GM19324 (cell line): ENCODE data around the gene COMMD1.
"Not testable (repeated sequence)": the region's sequence is repeated elsewhere in the genome, so short reads cannot be mapped to it uniquely, and the experiment has no call there.

Source experiments
- ATAC-seq: cut with Tn5 transposase; IDR thresholded peaks from one replicate; pipeline ENCODE4 v1.9.1; 2021; ENCODE audit warnings: mild to moderate bottlenecking, moderate library complexity; ENCODE audit not compliant: unreplicated experiment, low FRiP score

COMMD1 gene

DNA sequence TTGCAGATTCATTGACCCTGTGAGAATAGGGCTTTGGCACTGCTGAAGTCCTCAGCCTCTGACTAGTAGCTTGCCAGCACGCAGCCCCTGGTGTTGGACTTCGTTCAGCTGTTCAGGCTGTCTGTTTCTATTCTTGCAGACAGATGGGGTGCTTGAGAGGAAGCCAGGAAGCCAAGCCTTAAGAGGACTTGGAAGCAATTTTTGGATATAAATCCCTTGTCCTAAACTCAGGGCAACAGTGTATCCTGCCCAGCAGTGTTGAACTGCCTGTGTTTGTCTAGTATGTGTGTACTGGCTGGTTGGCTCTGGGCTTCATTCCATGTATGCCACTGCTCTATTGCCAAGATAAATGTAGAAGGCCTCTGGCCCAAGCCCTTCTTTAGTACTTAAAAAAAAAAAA, 108.6 kb downstream of the COMMD1 start:
- no peak for ATAC-seq

DNA sequence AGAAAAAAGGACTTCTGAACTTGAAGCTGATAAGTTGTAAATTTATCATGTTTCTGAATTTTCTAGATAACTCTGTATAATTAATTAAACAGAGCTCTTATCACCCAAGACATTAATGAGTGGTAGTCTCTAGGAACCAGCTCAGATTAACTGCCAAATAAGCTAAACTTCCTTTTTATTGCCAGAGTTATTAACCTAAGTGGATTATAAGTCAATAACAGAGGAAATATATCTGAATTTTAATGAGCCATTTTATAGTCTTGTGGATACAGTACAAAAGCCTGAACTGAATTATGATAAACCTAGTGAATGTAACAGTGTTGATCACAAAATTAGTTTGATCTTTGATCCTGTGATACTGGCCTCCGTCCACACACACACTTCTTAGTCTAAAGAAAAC, 111.5 kb downstream of the COMMD1 start:
- no peak for ATAC-seq

DNA sequence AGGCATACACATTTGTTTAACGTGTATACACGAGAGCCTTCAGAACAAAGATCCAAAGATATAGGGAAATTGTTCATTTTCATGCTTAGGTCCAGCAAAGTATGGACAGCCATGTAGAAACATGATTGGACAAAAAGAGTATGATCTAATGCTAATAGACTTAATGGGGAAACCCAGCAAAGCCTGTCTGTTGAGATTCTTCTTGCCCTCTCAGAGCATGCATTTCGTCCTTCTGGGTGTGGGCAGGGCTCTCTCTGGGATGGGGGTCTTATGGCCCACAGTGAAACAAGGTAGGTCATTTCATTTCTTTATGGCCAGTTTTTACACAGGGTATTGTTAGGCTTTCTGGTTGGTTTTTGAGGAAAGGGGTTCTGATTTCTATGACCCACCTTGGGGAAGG, 124.4 kb downstream of the COMMD1 start:
- no peak for ATAC-seq

DNA sequence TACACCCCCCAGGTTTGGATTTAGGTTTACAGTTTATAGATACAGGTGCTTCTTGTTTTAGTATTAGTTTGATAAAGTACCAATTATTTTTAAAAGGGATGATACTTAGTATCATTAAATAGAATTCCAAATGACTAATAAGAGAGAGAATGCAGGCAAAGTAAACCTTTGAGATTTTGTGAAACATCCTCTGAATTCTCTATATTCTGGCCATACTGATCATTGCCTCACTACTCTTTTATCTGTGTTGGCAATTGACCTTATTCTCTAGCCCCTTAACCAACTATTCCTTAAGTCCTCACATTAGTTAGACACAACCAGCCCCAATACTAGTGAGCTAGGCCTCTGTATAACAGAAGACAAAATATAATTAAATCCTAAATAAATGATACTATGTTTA, 125.4 kb downstream of the COMMD1 start:
- ATAC-seq = no peak

DNA sequence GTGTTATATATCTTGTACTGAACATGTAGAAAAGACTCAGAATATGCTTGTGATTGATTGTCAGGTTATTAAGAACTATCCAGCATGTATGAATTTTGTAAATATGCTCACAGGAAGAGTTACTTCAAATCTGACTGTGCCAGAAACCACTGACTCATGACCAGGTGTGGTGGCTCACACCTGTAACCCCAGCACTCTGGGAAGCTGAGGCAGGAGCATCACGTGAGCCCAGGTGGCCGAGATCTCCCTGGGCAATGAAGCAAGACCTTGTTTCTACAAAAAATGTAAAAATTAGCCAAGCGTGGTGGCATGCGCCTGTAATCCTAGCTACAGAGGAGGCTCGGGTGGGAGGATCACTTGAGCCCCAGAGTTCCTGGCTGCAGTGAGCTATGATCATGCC, 126.6 kb downstream of the COMMD1 start:
- ATAC-seq = no peak

DNA sequence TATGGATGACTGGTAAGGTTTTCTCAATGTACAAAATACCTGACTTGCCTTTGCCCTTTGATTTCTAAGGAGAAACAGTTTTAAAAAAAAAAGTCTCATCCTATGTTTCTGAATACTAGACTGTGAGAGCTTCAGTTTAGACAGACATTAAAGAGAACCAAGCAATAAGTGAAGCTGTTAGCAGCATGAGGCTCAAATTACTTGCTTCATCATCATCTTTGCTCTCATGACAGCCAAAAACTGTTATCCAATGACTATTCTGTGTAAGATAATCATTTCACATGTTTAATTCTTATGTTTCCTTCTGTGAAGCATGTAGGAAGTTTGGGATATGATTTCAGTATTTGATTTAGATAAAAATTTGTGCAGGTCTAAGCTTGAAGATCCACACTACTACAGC, 129.2 kb downstream of the COMMD1 start:
- no peak for ATAC-seq

DNA sequence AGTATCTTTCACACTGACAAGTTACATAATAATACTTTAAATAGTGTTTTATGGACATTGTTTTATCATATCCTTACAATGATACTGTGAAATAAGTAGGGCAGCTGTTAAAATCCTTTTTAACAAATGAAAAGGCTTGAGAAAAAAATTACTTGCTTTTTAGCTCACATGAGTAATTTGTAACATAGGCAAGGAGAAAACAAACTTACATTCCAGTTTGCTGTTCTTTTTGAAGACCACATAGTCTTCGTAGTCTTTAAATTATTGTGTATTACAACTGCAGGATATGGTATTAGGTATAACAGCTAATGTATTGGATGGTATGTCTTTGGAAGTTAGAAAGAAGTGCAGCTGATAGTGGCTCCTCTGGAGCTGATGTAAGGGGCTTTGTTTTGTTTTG, 130.8 kb downstream of the COMMD1 start:
- no peak for ATAC-seq

DNA sequence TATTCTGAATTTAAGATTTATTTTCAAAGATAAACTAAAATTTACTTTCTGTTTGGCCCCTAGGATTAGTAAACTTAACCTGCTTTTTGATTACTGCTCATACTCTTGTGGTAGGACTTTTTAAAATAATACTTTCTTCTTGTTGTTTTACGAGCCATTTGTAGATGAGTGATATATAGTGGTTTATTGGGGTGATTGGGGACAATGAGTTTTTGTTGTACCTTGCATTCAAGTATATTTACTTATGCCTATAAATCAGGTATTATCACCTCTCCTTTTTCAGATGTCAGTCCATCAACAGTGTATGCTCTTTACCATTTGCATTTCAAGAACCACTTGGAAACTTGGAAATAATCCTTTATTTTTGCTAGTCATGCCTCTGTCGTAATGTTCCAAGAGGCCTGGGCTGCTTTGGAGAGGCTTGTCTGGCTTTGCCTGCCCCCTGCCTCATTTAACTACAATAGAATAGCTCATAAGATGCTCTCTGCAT, 131.3 kb downstream of the COMMD1 start:
- ATAC-seq = no peak

DNA sequence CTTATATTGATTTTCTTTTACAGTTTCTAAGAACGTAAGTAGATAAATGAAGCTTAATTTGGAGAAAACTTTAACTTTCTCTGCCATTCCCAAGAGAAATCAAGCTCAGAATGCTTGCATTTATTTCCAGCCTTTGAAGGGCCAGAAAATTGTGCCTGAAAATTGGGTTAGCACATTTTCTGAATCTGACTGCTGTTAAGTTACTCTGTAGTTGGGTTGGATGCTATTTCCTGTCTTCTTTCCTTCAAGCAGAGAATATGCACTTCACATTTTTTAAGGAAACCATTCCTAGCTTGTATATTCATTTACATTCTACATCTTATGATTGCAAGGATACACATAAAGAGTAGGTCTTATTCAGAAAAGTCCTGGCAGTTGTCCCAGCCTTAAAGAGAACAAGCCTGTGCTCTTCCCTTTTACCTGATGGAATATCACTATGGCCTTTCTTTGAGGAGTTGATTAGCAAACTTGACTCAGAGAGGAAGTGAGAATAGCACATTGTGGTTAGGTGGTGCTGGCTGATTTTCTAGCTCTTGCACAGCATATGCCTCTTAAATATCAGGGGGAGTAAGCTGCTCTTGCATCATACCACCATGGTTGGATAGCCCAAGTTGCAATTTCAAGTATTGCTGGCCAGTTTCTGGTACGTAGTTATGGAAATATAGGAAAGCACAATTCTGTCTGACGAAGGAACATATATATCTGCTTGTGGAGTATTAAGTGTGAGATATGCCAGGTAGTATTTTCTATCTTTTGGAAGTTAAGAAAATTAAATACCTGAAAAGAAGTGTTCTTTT, 133.7 kb downstream of the COMMD1 start:
- peak; percentile 97 for ATAC-seq

DNA sequence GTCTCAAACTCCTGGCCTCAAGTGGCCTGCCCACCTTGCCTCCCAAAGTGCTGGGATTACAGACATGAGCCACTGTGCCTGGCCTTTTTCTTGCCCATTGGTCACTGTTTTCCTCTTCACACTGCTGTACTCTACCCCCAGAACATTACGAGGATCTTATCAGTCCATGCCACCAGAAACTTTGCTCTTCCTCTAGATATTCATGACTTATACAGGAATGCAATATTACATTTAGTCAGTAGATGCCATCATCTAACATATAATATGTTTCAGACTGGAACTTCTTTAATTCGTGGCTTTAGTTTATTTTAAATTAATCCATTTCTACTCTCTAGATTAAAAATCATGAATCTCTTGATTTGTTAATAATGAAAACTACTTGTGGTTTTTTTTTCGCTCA, 135.5 kb downstream of the COMMD1 start:
- no peak for ATAC-seq

DNA sequence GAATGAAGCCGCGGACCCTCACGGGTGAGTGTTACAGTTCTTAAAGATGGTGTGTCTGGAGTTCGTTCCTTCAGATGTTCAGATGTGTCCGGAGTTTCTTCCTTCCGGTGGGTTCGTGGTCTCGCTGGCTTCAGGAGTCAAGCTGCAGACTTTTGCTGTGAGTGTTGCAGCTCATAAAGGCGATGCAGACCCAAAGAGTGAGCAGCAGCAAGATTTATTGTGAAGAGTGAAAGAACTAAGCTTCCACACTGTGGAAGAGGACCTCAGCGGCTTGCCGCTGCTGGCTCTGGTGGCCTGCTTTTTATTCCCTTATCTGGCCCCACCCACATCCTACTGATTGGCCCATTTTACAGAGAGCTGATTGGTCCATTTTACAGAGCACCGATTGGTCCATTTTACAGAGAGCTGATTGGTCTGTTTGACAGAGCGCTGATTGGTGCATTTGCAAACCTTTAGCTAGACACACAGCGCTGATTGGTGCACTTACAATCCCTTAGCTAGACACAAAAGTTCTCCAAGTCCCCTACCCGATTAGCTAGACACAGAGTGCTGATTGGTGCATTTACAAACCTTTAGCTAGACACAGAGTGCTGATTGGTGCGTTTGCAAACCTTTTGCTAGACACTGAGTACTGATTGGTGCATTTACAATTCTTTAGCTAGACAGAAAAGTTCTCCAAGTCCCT, 136.4 kb downstream of the COMMD1 start:
- not testable (repeated sequence) for ATAC-seq

DNA sequence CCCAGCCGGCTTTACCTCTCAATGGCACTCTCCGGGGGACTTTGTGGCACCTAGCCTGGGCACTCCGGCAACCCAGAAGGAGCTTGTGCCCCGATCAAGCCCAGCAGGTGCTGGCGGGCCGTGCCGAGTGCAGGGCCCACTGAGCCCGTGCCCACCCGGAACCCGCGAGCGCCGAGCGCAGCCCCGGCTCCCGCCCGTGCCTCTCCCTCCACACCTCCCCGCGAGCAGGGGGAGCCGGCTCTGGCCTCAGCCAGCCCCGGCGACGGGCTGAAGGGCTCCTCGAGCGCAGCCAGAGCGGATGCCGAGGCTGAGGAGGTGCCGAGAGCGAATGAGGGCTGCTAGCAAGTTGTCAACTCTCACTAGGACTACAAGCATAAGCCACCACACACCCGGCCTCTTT, 136.9 kb downstream of the COMMD1 start:
- no peak for ATAC-seq

DNA sequence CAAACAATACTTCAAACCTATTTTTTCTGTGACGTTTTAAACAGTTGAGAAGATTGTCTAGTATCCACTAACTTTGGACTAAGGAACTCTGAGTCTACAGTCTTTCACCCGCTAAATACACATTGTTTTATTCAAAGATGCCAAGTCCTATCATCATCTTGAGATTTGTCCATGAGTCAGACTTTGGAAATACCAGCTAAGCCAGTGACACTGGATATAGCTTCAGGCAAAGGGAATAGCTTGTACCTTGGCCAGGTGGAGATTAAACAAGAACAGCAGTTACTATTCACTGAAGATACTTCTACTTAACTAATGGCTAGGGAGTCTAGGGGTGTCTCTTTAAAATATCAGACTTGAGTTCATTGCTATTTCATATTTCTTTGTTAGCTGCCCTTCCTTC, 137.5 kb downstream of the COMMD1 start:
- no peak for ATAC-seq

DNA sequence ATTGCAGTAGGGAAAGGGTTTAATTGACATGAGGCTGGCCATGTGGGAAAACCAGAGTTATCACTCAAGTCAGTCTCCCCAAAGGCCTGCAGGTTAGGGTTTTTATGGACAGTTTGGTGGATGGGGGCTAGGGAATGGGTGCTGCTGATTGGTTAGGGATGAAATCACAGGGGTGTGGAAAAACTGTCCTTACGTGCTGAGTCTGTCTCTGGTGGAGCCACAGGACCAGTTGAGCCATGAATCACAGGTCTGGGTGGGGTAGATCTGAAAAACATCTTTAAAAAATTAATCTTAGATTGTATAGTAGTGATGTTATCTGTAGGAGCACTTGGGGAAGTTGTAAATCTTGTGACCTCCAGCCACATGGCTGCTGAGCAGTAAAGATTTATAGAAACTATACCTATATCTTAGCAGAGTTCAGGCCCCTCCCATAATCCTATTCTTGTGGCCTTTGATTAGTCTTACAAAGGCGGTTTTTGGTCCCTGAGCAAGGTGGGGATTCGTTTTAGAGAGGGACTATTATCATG, 139.6 kb downstream of the COMMD1 start:
- no peak for ATAC-seq

DNA sequence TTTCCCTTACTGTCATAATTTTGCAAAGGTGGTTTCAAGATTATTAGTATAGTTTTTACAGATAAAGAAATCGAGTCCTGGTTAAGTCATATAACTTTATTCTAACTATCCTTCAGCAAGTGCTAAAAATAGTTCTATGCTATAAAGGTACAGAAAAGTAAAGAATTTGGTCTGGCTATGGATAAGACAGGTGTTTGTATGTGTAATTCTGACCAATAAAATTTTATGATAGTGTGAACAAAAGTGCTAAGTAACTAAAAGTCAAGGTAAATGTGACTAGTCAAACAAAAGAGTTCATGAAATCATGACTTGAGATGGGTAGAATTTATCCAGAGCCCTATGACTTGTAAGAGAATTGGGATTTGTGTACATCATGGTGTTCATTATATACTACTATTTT, 140.7 kb downstream of the COMMD1 start:
- ATAC-seq = no peak

DNA sequence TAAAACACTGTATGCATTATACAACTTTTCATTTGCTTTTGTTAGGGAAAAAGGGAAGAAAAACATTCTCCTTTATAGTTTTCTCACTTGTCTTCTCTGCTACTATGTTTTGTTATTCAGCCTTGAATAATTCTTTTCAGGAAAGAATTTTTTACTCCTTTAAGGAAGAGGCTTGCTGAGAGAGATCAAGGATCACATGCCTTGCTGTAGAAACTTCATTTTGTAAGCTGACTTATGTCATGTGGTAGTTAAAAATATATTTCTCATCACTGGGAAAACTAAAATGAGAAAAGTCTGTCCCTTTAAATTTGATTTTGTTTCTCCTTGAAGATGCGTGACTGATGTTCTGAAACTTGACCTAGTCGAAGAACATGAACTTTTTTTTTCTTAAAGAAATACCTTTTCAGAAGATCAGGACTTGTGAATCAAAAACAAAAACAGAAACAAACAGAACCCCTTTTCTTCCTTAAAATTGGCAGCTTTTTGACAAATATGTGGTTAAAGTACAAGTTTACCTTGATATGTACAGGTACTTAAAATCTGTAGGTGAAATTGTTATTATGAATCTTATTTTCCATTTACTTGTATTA, 145.1 kb downstream of the COMMD1 start:
- no peak for ATAC-seq

DNA sequence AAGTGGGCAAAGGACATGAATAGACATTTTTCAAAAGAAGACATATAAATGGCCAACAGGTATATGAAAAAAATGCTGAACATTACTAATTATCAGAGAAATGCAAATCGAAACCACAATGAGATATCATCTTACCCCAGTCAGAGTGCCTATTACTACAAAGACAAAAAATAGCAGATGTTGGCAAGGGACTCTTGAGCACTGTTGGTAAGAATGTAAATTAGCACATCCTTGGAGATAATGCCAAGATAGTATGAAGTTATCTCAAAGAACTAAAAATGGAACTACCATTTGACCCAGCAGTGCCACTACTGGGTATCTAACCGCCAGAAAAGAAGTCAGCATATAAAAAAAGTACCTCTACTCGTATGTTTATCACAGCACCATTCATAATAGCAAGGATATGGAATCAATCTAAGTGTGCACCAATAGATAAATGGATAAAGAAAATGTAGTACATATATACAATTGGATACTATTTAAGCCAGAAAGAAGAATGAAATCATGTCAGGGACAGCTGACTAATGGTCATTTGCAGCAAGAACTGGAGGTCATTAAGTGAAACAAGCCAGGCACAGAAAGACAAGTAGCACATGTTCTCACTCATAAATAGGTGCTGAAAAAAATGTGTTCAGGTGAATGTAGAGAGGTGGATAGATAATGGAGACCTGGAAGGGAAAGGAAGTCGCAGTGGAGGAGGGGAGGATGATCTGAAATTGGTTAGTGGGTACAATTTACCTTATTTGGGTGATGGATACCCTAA, 148.7 kb downstream of the COMMD1 start:
- no peak for ATAC-seq

DNA sequence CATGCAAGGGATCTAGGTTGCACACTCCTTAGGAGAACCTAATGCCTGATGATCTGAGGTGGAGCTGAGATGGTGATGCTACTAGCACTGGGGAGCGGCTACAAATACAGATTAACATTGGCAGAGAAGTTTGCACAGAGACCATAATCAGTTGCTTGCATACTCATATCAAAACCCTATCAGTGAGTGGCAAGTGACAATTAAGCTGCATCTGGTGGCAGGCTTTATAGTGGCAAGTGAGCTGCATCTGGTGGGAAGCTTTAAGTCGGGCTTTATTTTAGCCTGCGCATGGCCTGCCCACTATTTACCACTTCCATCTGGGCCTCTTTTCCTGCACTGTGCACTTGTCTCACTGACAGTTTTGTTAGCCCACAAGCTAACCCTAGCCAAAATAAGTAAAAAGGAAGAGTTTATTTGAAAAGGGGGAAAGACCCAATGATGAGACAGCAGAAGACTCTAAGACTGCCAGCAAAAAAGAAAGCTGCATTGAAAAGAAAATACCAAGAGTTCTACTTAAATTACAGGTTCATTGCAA, 149.5 kb downstream of the COMMD1 start:
- no peak for ATAC-seq

DNA sequence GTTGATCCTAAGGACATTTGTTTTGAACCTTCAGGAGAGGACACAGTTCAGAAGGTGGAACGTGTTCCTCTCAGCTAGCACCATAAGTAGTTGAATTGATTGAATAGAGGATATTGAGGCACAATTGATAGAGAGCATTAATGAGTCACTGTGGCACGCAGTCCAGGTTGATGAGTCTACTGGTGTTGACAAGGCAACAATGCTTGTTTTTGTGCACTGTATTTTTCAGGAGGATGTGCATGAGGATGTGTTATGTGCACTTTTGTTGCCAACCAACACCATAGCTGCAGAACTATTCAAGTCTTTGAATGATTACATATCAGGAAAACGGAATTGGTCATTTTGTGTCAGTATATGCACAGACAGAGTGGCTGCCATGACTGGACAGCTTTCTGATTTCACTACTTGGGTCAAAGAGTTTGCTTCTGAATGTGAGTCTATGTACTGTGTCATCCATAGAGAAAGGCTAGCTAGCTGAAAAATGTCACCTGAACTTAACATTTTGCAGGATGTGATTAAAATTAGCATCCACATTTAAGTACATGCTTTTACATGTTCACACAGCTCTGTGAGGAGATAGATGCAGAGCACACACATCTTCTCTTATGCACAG, 150.4 kb downstream of the COMMD1 start:
- no peak for ATAC-seq

DNA sequence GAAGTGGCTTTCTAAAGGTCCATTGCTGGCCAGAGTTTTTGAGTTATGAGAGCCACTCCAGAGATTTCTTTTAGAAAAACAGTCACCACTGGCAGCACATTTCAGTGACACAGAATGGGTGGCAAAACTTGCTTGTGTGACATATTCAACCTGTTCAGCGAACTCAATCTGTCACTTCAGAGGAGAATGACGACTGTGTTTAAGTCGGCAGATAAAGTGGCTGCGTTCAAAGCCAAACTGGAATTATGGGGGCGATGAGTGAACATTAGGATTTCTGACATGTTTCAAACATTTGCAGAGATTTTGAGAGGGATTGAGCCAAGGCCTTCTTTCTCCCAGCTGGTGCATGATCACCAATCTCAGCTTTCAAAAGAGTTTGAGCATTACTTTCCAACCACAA, 150.9 kb downstream of the COMMD1 start:
- ATAC-seq = no peak
